Neutrophil (primary cell): ENCODE data around the gene MALRD1.

ENCODE experiments used
- H3K27ac ChIP-seq: fragments of 200-600 bp; sonication (generic); 2 replicates; pipeline ENCODE4 v1.5.1; 2016; ENCODE audit warnings: mild to moderate bottlenecking, moderate library complexity
- H3K27me3 ChIP-seq: fragments of 200-600 bp; sonication (generic); 2 replicates; pipeline ENCODE4 v1.6.0; 2016; ENCODE audit warnings: mild to moderate bottlenecking
- H3K36me3 ChIP-seq: fragments of 200-600 bp; sonication (generic); 2 replicates; pipeline ENCODE4 v1.5.1; 2017
- H3K4me1 ChIP-seq, 2 experiments: fragments of 200-600 bp in 1 of 2; sonication (generic) in 1 of 2; 1 replicate in 1 of 2; 2 replicates in 1 of 2; pipeline versions ENCODE4 v1.5.1 to v1.6.1; 2013 to 2016; ENCODE audit warnings: low read depth in 1 of 2, low read length in 1 of 2, mild to moderate bottlenecking in 1 of 2, moderate library complexity in 1 of 2; ENCODE audit not compliant: control insufficient read depth in 1 of 2, insufficient read depth in 1 of 2
- H3K4me3 ChIP-seq, 2 experiments: fragments of 200-600 bp in 1 of 2; sonication (generic) in 1 of 2; 1 replicate in 1 of 2; 2 replicates in 1 of 2; pipeline ENCODE4 v1.5.1; 2013 to 2016; ENCODE audit warnings: low read depth in 1 of 2, low read length in 1 of 2, mild to moderate bottlenecking in 1 of 2, moderate library complexity in 1 of 2
- H3K9me3 ChIP-seq: fragments of 200-600 bp; sonication (generic); 2 replicates; pipeline ENCODE4 v1.5.1; 2016
- CTCF ChIP-seq: fragments of 200-600 bp; sonication (generic); IDR thresholded peaks from 2 replicates; pipeline ENCODE4 v1.5.1; 2016; ENCODE audit warnings: antibody characterized with exemption

MALRD1 gene

GRCh38 chr10:19479854-19480253 lies 431.3 kb downstream of the MALRD1 start:
- TF ChIP-seq CTCF: no peak
- H3K27ac ChIP-seq: no peak overlapping the region
- no peaks in the 10 kb centered on the region for H3K36me3 ChIP-seq
- no peaks in the 10 kb centered on the region for H3K4me1 ChIP-seq
- no peaks in the 10 kb centered on the region for H3K27me3 ChIP-seq
- no peaks in the 10 kb centered on the region for H3K9me3 ChIP-seq
- H3K4me3 ChIP-seq: no peak overlapping the region

GRCh38 chr10:19480353-19480752 lies 431.8 kb downstream of the MALRD1 start:
- no peak for TF ChIP-seq CTCF

GRCh38 chr10:19483421-19483820 lies 434.8 kb downstream of the MALRD1 start:
- no peaks in the 10 kb centered on the region for H3K36me3 ChIP-seq
- H3K4me3 ChIP-seq: no peak overlapping the region
- no peaks in the 10 kb centered on the region for H3K4me1 ChIP-seq
- no peaks in the 10 kb centered on the region for H3K9me3 ChIP-seq
- no peaks in the 10 kb centered on the region for H3K27me3 ChIP-seq
- H3K27ac ChIP-seq: no peak overlapping the region
- no peak for TF ChIP-seq CTCF

More at GRCh38 chr10:19480353-19480752, 431.8 kb downstream of the MALRD1 start:
- Histone ChIP-seq H3K9me3 (no peaks in the 10 kb centered on the region), H3K27me3 (no peaks in the 10 kb centered on the region), H3K27ac (no peak overlapping the region), H3K36me3 (no peaks in the 10 kb centered on the region), H3K4me1 (no peaks in the 10 kb centered on the region), H3K4me3 (no peak overlapping the region)

GRCh38 chr10:19488592-19489280 lies 440.1 kb downstream of the MALRD1 start:
- no peak overlapping the region for H3K4me3 ChIP-seq
- no peaks in the 10 kb centered on the region for H3K36me3 ChIP-seq
- no peaks in the 10 kb centered on the region for H3K4me1 ChIP-seq
- H3K27me3 ChIP-seq: no peaks in the 10 kb centered on the region
- H3K27ac ChIP-seq: no peak overlapping the region
- H3K9me3 ChIP-seq: no peaks in the 10 kb centered on the region
- no peak for TF ChIP-seq CTCF

GRCh38 chr10:19491166-19491565 lies 442.6 kb downstream of the MALRD1 start:
- Histone ChIP-seq H3K36me3 (no peaks in the 10 kb centered on the region), H3K9me3 (no peaks in the 10 kb centered on the region), H3K27ac (no peak overlapping the region), H3K4me1 (no peaks in the 10 kb centered on the region), H3K4me3 (no peak overlapping the region), H3K27me3 (no peaks in the 10 kb centered on the region)
- no peak for TF ChIP-seq CTCF
